GM19438 (cell line): ENCODE measurements around the gene LPCAT2.

Source experiments
- ATAC-seq: cut with Tn5 transposase; IDR thresholded peaks from one replicate; pipeline ENCODE4 v1.9.1; 2021; ENCODE audit warnings: low read depth; ENCODE audit not compliant: unreplicated experiment

LPCAT2 gene

GRCh38 chr16:55480228-55480655 is 28.6 kb upstream of the LPCAT2 start:
- no peak for ATAC-seq

DNA sequence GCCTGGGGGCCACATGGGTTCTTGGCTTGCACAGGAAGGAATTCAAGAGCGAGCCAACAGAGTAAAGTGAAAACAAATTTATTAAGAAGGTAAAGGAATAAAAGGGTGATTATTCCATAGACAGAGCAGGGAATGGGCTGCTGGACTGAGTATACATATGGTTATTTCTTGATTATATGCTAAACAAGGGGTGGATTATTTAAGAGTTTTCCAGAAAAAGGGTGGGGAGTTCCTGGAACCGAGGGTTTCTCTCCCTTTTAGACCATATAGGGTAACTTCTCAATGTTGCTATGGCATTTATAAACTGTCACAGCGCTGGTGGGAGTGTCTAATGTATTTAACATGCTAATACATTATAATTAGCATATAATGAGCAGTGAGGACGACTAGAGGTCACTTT is 27.8 kb upstream of the LPCAT2 start:
- no peak for ATAC-seq

DNA sequence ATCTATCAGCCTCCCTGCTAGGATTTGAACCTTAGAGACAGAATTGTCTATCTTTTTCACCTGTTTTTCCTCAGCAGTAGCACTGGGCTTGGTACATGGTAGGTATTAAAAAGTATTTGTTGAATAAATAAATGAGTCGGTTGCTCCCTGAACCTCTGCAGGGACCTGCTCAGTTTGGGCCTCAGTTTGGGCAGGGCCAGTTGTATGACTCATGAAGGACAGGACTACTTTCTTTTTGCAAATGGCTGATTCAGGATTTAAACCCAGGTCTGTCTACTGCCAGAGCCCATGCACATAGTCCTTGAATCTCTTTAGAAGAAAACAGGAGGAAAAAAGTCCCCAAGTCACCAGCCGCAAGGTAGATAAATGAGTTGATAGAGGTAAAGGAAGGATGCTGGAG is 26.8 kb upstream of the LPCAT2 start:
- ATAC-seq = no peak

DNA sequence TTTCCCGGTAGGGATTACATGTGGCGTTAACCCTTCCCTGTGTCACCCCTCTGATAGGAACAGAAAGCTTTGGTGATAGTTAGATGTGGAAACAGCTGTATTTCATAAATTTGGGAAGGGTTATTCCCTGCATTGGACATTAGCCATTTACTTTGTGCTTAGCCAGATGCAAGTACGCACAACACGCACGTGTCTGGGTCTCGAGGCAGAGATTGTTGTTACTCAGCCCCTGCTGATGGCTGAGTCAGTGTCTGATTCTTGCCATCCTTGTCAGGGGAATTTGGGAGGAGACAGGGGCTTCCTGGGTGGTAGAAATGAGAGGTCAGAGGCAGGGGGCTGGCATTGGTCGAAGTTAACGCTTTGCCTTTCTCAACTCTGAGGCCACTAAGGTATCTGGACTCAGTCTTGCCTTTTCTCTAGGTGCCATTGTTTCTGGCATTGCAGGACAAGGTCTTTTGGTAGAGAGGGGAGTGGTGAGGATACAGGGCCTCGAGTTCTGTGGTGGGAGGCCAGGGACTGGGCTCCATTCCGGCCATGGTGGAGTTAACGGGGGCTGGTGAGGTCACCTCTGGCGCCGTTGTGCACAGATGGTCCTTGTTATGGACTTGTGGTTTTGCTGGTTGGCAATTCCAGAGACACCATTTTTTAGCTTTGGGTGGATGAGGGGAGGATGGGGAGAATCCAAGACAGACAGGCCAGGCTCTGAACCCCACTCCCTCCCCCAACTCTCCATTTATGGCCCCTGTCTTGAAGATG is 21.6 kb upstream of the LPCAT2 start:
- ATAC-seq = no peak

GRCh38 chr16:55488306-55488705 is 20.6 kb upstream of the LPCAT2 start:
- no peak for ATAC-seq

DNA sequence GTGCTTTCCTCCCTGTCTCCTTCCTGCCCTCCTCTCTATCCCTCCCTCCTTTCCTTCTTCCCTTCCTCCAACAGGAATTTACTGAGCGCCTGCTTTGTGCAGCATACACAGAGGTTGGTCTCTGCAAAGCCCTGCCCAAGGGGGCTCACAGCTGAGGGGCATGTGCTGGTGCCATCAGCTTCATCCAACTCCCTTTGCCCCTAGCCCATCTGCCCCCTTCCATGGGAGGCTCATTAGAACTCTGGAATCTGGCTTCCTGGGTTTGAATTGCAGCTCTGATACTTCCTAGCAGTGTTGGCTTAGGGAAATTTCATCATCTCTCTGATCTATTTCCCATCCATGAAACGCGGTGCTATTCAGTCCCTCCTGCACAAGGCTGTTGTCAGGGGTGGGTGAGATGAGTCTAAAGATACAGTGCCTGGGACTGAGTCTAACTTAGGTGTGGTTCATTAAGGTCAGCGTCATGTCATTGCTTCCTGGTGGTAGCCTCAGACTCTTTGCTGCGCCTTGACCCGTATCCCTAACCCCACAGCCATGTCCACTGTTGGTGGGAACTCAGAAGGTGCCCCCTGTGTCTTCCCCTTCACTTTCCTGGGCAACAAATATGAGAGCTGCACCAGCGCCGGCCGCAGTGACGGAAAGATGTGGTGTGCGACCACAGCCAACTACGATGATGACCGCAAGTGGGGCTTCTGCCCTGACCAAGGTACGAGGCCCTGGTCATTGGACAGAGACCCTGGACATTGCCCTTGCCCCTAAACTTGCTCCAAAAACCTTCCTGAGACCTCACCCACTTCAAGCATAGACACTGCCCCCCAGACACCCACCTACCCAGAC is 19.5 kb upstream of the LPCAT2 start:
- ATAC-seq = no peak

DNA sequence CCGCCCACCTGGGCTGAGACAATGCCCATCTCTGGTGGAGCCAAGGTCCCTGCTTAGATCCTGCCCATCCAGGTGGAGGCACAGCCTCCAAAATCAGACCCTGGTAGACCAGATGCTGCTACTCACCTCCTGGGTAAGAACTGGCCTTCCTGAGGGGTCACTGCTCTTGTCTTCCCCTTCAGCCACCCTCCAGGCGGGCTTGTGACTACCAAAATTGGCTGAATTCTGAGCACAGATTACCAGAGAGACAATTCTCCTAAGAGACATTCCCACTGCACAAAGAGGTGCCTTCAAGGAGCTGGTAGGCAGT is 19.0 kb upstream of the LPCAT2 start:
- no peak for ATAC-seq

- no peak for ATAC-seq
Observed at GRCh38 chr16:55490301-55490700, 18.6 kb upstream of the LPCAT2 start.

DNA sequence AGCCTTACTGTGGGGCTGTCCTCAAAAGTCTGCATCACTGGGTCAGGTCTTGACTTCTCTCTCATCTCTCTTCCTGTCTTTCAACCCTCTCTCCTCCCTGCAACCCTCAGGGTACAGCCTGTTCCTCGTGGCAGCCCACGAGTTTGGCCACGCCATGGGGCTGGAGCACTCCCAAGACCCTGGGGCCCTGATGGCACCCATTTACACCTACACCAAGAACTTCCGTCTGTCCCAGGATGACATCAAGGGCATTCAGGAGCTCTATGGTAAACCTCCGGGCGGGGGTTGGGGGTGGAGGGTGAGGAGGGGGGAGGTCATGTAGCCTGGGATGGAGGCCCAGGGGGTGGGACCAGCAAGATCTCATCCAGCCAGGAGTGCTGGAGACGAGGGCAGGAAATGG is 17.2 kb upstream of the LPCAT2 start:
- ATAC-seq = no peak

GRCh38 chr16:55492756-55493380 is 16.0 kb upstream of the LPCAT2 start:
- ATAC-seq = no peak

DNA sequence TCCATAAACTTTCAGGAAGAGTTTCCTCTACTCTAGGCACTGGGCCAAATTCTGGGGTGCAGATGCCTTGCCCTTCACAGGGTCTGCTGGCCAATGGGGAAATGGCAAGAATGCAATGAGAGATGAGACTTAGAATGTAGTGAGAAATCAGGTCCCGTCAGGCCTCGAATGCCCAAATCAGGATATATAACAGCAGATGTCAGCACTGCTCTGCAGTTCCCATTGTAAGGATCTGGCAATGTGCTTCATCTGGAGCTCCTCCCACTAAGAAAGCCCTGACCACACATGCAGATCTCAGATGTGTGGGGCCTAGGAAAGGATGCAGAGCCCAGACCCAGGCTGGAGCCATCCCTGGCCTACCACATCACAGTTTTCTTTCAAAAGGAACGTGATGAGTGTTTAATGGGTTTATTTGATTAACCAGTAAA is 13.9 kb upstream of the LPCAT2 start:
- ATAC-seq = no peak

DNA sequence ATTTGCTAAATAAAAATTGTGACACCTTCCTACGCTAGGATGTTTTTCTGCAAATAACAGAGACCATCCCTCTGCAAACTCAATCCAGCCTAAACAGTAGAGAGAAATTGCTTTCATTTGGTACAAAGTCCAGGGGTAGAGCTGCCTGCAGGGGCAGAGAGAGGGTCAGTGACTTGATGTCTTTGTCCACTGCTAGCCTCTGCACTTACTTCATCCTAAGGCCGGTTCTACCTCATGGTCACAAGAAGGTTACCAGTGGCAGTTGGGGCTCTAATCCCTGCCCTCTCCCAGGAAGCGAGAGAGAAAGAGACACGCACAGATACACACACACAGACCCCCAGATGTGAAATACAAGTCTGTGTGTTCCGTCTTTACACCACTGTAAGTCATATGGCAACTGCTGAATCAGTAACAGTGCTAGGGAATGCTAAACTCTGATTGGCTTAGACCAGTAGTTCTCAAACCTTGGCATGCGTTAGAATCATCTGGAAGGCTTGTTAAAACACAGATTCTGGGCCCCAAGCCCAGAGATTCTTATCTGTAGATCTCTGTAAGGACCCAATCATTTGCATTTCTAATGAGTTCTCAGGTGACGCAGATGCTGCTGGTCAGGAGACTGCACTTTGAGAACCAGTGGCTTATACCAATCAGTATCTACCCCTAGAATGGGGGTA is 13.1 kb upstream of the LPCAT2 start:
- no peak for ATAC-seq

- ATAC-seq = no peak
Observed at GRCh38 chr16:55496509-55497145, 12.2 kb upstream of the LPCAT2 start.

DNA sequence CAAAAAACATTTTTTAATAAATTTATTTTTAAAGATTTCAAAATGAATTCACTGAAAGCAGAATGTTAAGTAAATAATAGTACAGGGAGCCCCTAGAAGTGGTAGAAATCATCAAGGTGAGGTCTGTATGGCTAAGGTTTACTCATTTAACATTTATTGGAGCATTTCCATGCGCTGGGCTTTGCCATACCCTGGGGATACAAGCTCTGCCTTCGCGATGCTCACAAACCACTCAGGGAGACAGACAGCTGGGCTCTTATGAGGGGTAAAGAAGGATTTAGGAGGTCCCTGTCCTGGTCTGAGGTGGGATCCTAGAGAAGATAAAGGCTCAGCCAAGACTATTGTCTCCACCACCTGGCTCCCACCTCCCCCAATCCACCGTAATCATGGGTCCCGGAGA is 11.3 kb upstream of the LPCAT2 start:
- ATAC-seq = no peak

GRCh38 chr16:55498101-55498500 is 10.8 kb upstream of the LPCAT2 start:
- no peak for ATAC-seq

- ATAC-seq = no peak
Observed at GRCh38 chr16:55499281-55499680, 9.6 kb upstream of the LPCAT2 start.

DNA sequence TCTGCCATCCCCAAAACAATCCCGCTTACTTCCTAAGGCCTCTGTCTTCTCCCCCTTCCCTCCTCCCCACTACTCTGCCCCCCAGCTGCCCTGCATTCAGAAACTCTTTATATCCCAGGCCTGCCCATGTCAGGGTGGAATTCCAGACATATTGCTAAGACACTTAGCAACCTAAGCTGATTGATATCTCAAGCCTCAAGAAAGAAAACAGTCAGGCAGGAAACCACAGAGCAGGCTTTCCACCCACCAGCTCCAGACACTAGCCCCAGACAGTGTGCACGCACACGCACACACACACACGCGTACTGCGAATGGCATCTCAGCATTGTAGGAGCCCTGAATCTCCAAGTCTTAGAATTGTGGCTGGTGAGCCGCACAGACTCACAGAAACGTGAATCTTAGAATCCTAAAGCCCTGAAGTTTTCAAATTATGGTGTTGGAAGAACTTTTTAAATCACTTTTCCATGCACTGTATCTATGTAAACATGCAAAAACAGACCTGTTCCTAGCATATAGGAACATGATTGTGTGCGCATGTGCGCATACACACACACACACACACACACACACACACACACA is 8.8 kb upstream of the LPCAT2 start:
- no peak for ATAC-seq

DNA sequence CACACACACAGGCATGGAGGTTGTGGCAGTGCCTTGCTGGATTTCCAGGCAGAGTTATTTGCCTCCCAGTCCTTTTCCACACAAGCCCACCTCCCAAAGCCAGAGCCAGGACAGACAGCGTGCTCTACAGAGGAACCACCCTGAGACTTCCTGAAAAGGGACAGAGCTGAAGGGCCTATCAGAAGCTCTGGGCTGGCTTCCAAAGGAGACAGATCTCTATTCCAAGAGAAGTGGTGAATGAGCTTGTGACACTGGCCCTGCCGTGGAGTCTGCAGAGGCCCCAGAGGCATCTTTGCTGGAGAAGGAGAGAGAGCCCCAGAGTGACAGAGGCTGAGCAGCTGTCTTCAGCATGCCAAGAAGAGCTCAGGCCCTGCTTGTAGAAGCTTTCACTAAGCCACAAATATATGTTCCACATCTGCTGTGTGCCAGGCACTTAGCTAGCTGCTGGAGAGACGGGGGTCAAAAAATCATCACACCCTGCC is 8.3 kb upstream of the LPCAT2 start:
- no peak for ATAC-seq

DNA sequence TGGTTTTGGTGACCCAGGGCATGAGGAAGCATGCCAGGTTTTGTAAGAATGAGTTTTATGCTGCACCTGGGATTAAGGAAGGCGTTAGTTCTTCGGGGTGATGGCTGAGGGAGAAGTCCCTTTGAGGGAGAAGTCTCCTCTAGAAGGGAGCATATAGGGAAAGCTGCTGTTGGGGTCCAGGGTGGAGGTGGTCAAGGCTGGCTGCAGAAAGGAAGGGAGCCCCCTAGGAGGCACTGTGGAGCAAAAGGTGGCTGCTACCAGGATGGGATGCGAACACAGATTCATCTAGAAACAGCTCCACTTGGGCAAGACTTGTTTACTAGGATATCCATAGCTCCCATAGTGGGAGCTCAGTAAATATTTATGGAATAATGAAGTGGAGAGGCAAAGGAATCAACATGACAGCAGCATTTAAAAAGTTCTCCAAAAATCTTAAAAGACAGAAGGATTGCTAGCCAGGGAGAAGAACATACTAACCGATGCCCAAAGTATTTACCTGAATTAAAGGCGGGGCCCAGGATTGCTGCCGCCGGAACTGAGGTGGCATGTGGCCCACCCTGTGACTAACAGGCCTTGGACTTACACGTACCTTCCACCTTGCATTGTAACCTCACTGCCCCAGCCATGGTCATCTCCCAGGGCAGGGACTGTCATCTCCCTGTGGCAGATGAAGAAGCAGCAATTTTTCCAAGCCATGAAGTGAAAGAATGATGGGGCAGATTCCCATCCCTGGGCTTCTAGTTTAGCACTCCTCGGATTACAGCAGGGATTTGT is 7.1 kb upstream of the LPCAT2 start:
- no peak for ATAC-seq
